Right atrium auricular region (tissue), 2 donors: ENCODE results near the gene TFDP1. TPM values are rescaled to one million over a fixed set of nuclear protein-coding genes. Genes with fewer than 3 reads are reported as not detected.
A peak's percentile ranks its signal among the peaks of the same experiment; 100 is the strongest.
"Not testable (repeated sequence)": the region's sequence is repeated elsewhere in the genome, so short reads cannot be mapped to it uniquely, and the experiment has no call there.

Experiments
- DNase-seq: peaks from one replicate; pipeline ENCODE4 v3.0.0-alpha.2; 2019; ENCODE audit warnings: low spot score
- H3K27ac ChIP-seq, 2 donors: fragments of 200-600 bp; sonication (generic); 1 replicate in 1 of 2; 2 replicates in 1 of 2; pipeline ENCODE4 v1.5.1; 2016 to 2019
- H3K27me3 ChIP-seq, 2 donors: fragments of 200-600 bp; sonication (generic); one replicate each; pipeline versions ENCODE4 v1.5.1 to v1.6.0; 2017 to 2019
- H3K36me3 ChIP-seq: fragments of 200-600 bp; sonication (generic); one replicate; pipeline ENCODE4 v1.5.1; 2016
- H3K4me1 ChIP-seq, 2 donors: fragments of 200-600 bp; sonication (generic); one replicate each; pipeline versions ENCODE4 v1.5.1 to v1.6.0; 2017 to 2019
- H3K4me3 ChIP-seq, 2 donors: fragments of 200-600 bp; sonication (generic); 1 replicate in 1 of 2; 2 replicates in 1 of 2; pipeline ENCODE4 v1.5.1; 2017 to 2019; ENCODE audit warnings: mild to moderate bottlenecking in 1 of 2, moderate library complexity in 1 of 2
- H3K9me3 ChIP-seq, 2 donors: fragments of 200-600 bp; sonication (generic); one replicate each; pipeline ENCODE4 v1.5.1; 2019
- CTCF ChIP-seq, 2 donors: fragments of 200-600 bp; sonication (generic); IDR thresholded peaks; one replicate each; pipeline ENCODE4 v1.5.1; 2019; ENCODE audit warnings: antibody characterized with exemption in 2 of 2
- total RNA-seq, 2 donors: library from RNA; depleted of rRNA; stranded (reverse); fragments of >200 nt; gene quantifications; one replicate each; pipeline ENCODE4 v1.1.0, GENCODE V29; 2016

Gene TFDP1
- total RNA-seq, 2 donors from 2014 or later, result 34.4 to 40.4 TPM

- Histone ChIP-seq H3K27me3 (no peaks in the 10 kb centered on the region), H3K36me3 (no peaks in the 10 kb centered on the region), H3K4me3 (no peak overlapping the region), H3K27ac (no peak overlapping the region), H3K9me3 (no peaks in the 10 kb centered on the region), H3K4me1 (no peaks in the 10 kb centered on the region)
- TF ChIP-seq CTCF (IDR thresholded peaks at IDR 0.05), result no peak
- DNase-seq, result peak; percentile 43
These were observed 23.0 kb upstream of the TFDP1 start for GRCh38 chr13:113561417-113562084.

- H3K27ac ChIP-seq, result no peak overlapping the region
- H3K4me3 ChIP-seq, result no peak overlapping the region
- no peaks in the 10 kb centered on the region for H3K4me1 ChIP-seq
- DNase-seq, result peak; percentile 62
- H3K36me3 ChIP-seq, result no peaks in the 10 kb centered on the region
- TF ChIP-seq CTCF (IDR thresholded peaks at IDR 0.05), result peak; percentile 56 to 84
- H3K9me3 ChIP-seq, result no peaks in the 10 kb centered on the region
- H3K27me3 ChIP-seq, result no peaks in the 10 kb centered on the region
These were observed 22.3 kb upstream of the TFDP1 start for GRCh38 chr13:113562085-113562749.

DNA sequence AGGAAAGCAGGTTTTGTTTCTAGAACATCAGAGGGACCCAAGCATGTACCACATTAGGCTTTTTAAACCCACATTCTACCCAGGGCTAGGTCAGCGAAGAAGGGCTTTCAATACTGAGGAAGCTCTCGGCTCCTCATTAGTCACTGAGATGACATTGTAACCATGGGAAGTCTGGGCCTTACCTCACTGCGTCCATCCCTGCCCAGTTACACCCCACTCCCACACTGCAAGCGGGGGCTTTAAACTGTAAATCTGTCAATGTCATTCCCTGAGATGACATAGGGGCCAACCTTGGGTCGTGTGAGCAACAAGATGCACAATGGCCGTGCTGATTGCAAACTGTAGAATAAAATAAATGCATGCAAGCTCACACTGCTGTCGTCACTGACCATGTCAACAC lies 21.7 kb upstream of the TFDP1 start:
- Histone ChIP-seq H3K27me3 (no peaks in the 10 kb centered on the region), H3K27ac (no peak overlapping the region)
- no peak for TF ChIP-seq CTCF (IDR thresholded peaks at IDR 0.05)

GRCh38 chr13:113563511-113563910 lies 21.0 kb upstream of the TFDP1 start:
- peak; percentile 32 for DNase-seq
- not testable (repeated sequence) for H3K4me1 ChIP-seq, H3K4me3 ChIP-seq, H3K27ac ChIP-seq, H3K27me3 ChIP-seq, H3K9me3 ChIP-seq, H3K36me3 ChIP-seq

More for the DNA sequence above, 21.7 kb upstream of the TFDP1 start:
- Histone ChIP-seq H3K4me3 (no peak overlapping the region), H3K9me3 (no peaks in the 10 kb centered on the region), H3K36me3 (no peaks in the 10 kb centered on the region), H3K4me1 (no peaks in the 10 kb centered on the region)
- no peak for DNase-seq

DNA sequence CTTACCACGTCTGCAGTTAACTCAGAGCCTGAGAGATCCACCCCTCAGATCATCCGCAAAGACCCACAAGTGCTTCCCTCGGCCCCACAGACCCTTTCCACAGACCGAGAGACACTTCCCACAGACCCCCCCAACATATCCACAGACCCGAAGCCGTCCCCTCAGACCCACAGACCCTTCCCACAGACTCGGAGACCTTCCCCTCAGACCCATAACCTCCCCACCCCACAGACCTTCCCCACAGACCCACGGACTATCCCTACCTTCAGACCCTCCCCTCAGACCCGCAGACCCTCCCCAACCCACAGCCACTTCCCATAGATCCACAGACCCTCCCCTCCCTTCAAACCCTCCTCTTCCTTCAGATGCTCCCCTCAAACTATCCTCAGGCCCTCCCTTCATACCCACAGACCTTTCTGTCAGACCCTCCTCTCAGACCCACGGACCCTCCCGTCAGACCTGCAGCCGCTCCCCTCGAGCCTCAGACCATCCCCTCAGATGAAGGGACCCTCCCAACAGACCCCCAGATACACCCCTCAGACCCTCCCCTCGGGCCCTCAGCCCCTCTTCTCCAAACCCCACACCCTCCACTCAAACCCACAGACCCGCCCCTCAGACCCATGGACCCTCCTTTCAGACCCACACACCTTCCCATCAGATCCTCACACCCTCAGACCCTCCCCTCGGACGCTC lies 20.1 kb upstream of the TFDP1 start:
- Histone ChIP-seq H3K27ac (no peak overlapping the region), H3K4me1 (no peaks in the 10 kb centered on the region), H3K36me3 (no peaks in the 10 kb centered on the region), H3K4me3 (no peak overlapping the region), H3K9me3 (no peaks in the 10 kb centered on the region), H3K27me3 (no peaks in the 10 kb centered on the region)
- no peak for TF ChIP-seq CTCF (IDR thresholded peaks at IDR 0.05)
- peak; percentile 42 for DNase-seq

DNA sequence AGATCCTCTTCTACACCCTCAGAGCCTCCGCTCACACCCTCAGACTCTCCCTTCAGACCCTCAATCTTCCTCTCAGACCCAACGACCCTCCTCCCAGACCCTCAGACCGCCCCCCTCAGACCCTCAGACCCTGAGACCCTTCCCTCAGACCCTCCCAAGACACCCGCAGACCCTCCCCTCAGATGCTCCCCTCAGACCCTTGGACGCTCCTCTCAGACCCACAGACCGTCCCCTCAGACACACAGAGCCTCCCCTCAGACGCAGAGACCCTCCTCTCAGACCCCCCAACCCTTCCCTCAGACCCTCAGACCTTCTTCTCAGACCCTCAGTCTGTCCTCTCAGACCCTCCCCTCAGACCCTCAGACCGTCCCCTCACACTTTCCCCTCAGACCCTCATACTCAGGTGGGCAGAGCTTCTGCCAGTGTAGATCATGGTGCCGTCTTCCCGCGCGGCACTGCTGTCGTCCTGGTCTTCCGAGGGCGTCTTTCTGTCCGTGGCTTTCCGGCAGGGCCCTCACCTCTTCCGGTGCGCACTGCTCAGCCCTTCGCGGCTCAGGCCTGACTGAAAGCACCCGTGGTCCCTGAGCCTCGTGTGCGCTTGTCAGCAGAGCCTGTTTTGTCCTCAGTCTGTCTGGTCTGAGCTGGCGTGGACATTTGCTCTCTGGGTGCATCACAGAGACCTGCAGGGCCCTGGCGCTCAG lies 18.9 kb upstream of the TFDP1 start:
- Histone ChIP-seq H3K4me3 (no peak overlapping the region), H3K4me1 (no peaks in the 10 kb centered on the region), H3K27me3 (no peaks in the 10 kb centered on the region), H3K36me3 (no peaks in the 10 kb centered on the region), H3K27ac (no peak overlapping the region), H3K9me3 (no peaks in the 10 kb centered on the region)
- TF ChIP-seq CTCF (IDR thresholded peaks at IDR 0.05), result no peak
- DNase-seq, result peak; percentile 26
